Stimulated activated naive B cell treated with anti-CD40 and anti-IgM and Interleukin-4, amounts not matched to agents 10 μg/mL and 1 μg/mL and 100 μg/mL, for 72 hours (primary cell): ENCODE data around the gene SPAG9.

Experiments
- ATAC-seq, 2 donors: fragments of 150-1000 bp; cut with Tn5 transposase; replicated peaks; 2 replicates each; pipeline ENCODE4 v1.10.0; 2021; ENCODE audit warnings: moderate library complexity in 1 of 2
- DNase-seq: peaks from one replicate; pipeline ENCODE4 v3.0.0; 2021
- H3K27ac Mint-ChIP-seq: one replicate; pipeline ENCODE4 v1.8.0; 2022; ENCODE audit warnings: mild to moderate bottlenecking, mixed read lengths
- H3K27me3 Mint-ChIP-seq, 2 donors: one replicate each; pipeline ENCODE4 v1.8.0; 2022; ENCODE audit warnings: mixed read lengths in 2 of 2
- H3K36me3 Mint-ChIP-seq, 2 donors: one replicate each; pipeline ENCODE4 v1.8.0; 2022; ENCODE audit warnings: mixed read lengths in 2 of 2, mild to moderate bottlenecking in 1 of 2
- H3K4me1 Mint-ChIP-seq, 2 donors: one replicate each; pipeline ENCODE4 v1.8.0; 2022; ENCODE audit warnings: mixed read lengths in 2 of 2, mild to moderate bottlenecking in 1 of 2
- H3K4me3 Mint-ChIP-seq, 2 donors: one replicate each; pipeline ENCODE4 v1.8.0; 2022; ENCODE audit warnings: mild to moderate bottlenecking in 2 of 2, mixed read lengths in 2 of 2, moderate library complexity in 1 of 2
- H3K9me3 Mint-ChIP-seq, 2 donors: one replicate each; pipeline ENCODE4 v1.8.0; 2022; ENCODE audit warnings: mixed read lengths in 2 of 2, mild to moderate bottlenecking in 1 of 2

The SPAG9 gene

DNA sequence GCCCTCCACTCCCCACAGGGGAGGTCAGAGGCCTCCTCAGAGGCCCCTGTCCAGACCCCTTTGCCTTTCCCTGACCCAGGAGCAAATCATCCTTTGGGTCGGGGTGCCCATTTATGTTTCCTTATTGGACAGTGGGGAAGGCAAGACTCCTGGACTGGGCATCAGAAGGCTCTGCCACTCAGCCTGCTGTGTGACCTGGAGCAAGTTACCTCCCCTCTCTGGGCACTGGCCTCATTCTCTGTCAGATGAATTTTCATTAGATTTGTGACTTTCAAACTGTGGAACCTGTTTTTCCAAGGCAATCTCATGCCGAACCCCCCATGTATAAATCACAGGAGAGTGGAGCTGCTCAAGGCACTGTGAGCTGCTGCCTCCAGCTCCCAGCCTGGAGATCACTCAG lies 207.5 kb downstream of the SPAG9 start:
- Mint-ChIP-seq H3K27me3 (peaks cover 0 to 4% of the 10 kb centered on the region in 2 donors), H3K9me3 (no peaks in the 10 kb centered on the region), H3K4me1 (peaks cover 0 to 3% of the 10 kb centered on the region in 2 donors), H3K4me3 (no peak overlapping the region), H3K27ac (no peak overlapping the region), H3K36me3 (no peaks in the 10 kb centered on the region)
- no peak for ATAC-seq
- DNase-seq: no peak
